ENCODE data around the gene TSHZ2.

GRCh38 chr20:53036992-53037391 lies 64.8 kb downstream of the TSHZ2 start:
- TF ChIP-seq YY1 (IDR thresholded peaks at IDR 0.05; ENCODE audit: insufficient read depth, insufficient read length) (no peak), ZNF274 (IDR thresholded peaks at IDR 0.05; ENCODE audit: low read depth, low read length) (no peak), SUZ12 (IDR thresholded peaks at IDR 0.05; ENCODE audit: extremely low read depth, insufficient read depth, insufficient read length) (no peak)

Measured in NT2/D1 (cell line).